Mucosa of rectum (tissue), 2 donors: ENCODE measurements around the gene MFAP3L.

Experiments
- H3K27ac ChIP-seq, 2 donors: one replicate each; pipeline ENCODE4 v1.7.0; 2013; ENCODE audit warnings: inconsistent platforms in 2 of 2, low read depth in 2 of 2, low read length in 2 of 2
- H3K27me3 ChIP-seq, 2 donors: one replicate each; pipeline ENCODE4 v1.7.0; 2013; ENCODE audit warnings: low read length in 2 of 2; ENCODE audit not compliant: control insufficient read depth in 2 of 2, insufficient read depth in 2 of 2
- H3K36me3 ChIP-seq, 2 donors: one replicate each; pipeline ENCODE4 v1.7.0; 2013; ENCODE audit warnings: low read length in 2 of 2; ENCODE audit not compliant: control insufficient read depth in 2 of 2, insufficient read depth in 2 of 2
- H3K4me1 ChIP-seq, 2 donors: one replicate each; pipeline ENCODE4 v1.7.0; 2013; ENCODE audit warnings: low read length in 2 of 2, mild to moderate bottlenecking in 1 of 2; ENCODE audit not compliant: control insufficient read depth in 2 of 2, insufficient read depth in 2 of 2
- H3K4me3 ChIP-seq, 2 donors: one replicate each; pipeline ENCODE4 v1.7.0; 2013; ENCODE audit warnings: low read length in 2 of 2
- H3K9ac ChIP-seq, 2 donors: one replicate each; pipeline ENCODE4 v1.7.0; 2013; ENCODE audit warnings: low read length in 2 of 2, low read depth in 1 of 2, mild to moderate bottlenecking in 1 of 2
- H3K9me3 ChIP-seq, 2 donors: one replicate each; pipeline ENCODE4 v1.7.0; 2013; ENCODE audit warnings: low read length in 2 of 2; ENCODE audit not compliant: control insufficient read depth in 2 of 2
- donor health status: healthy.
- donor health status: Normal muscosa, but diverticular disease.

Gene MFAP3L

DNA sequence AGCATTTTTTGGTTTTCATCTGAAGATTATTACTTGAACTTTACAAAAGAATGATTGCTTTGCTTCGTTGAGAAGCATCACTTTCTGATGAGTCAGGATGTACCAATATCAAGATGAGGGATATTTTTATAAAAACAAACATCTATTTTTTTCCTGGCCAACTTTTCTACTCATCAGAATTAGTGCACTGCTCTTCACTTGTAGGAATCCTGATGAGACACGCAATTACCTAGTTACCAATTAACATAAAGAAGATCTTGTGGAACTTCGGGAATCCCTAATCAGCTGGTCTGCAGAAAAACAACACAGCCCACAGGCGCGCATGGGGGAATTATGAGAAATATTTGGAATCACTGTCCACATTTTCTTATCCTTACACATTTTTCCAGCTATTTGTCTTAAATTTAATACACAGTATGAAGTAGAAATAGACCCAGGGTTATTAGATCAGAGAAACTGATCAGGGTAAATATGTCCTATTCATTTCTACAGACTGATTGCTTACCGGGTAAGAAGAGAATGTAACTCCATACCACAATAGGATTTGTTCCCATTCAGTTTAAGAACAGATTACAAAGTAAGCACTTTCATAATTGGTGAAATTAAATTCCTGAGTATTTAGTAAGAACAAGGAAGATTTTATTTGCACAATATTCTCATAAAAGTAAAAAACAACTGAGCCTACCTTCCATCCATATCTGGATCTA is 50.9 kb downstream of the MFAP3L start:
- no peak overlapping the region for H3K9ac ChIP-seq

DNA sequence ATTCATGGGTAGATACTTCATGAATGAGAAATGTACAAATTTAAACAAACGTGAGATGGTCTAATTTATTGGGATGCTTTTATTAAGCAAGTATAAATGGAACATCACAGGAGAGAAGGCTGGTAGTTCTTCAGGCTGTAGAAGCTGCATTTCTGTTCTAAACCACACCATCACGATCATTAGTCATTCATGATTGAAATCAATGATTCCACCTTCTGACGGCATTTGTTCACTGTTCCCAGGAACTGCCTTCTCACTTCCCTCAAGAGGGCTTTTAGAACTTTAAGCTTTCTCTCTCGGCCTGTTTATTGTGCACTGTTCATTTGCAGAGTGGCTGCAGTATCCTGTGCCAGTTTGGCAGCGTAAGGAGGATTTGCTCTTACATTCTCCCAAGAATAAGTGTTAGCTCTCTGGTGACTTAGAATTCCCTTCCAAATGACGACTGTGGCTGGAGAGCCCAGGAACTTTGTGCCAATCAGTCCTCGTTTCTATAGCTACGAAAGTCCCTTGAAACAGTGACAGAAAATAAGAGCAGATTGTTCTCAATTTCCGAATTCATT is 54.7 kb downstream of the MFAP3L start:
- Histone ChIP-seq H3K27ac (no peak overlapping the region), H3K9ac (no peak overlapping the region), H3K36me3 (no peaks in the 10 kb centered on the region), H3K4me1 (no peaks in the 10 kb centered on the region), H3K9me3 (no peaks in the 10 kb centered on the region), H3K4me3 (no peak overlapping the region), H3K27me3 (no peaks in the 10 kb centered on the region)

More for the DNA sequence above, 50.9 kb downstream of the MFAP3L start:
- no peaks in the 10 kb centered on the region for H3K9me3 ChIP-seq
- no peak overlapping the region for H3K4me3 ChIP-seq
- H3K27me3 ChIP-seq = no peaks in the 10 kb centered on the region
- H3K4me1 ChIP-seq = no peaks in the 10 kb centered on the region
- H3K36me3 ChIP-seq = no peaks in the 10 kb centered on the region
- no peak overlapping the region for H3K27ac ChIP-seq

DNA sequence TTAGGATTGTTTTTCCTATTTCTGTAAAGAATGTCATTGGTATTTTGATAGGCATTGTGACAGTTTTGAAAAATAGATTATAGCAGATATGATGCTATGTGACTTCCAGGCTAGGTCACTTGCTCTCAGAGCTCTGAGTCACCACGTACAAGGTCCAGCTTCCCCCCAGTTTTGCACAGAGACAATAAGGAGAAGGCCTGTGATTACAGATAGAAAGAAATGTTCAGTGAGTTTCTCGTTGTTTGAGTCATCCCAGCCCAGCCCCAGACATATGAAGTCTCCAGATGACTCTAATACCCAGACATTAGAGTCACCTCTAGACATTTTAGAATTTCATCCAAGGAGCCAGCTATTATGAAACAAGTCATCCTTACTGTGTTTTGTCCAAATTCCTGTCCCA is 57.2 kb downstream of the MFAP3L start:
- no peaks in the 10 kb centered on the region for H3K27me3 ChIP-seq
- H3K9me3 ChIP-seq = no peaks in the 10 kb centered on the region
- no peaks in the 10 kb centered on the region for H3K4me1 ChIP-seq
- H3K27ac ChIP-seq = no peak overlapping the region
- H3K4me3 ChIP-seq = no peak overlapping the region
- H3K9ac ChIP-seq = no peak overlapping the region
- no peaks in the 10 kb centered on the region for H3K36me3 ChIP-seq

DNA sequence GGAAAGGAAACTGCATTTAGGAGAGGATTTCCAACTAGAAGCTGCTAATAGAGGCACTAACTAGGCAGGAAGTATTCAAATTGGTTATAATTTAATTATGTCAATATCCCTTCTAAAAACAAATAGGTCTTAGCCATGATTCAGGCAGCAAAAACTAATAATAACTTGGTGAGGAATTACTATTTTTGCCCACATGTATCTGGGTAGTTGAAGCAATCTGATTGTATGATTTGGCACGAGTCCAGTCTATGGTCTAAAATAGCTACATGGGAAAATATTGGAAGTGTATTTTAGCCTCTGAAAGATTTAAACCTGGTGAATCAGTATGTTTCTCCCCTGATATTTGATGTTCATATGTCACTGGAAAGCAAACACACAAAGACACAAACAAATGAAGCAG is 62.2 kb downstream of the MFAP3L start:
- H3K4me1 ChIP-seq = no peaks in the 10 kb centered on the region

DNA sequence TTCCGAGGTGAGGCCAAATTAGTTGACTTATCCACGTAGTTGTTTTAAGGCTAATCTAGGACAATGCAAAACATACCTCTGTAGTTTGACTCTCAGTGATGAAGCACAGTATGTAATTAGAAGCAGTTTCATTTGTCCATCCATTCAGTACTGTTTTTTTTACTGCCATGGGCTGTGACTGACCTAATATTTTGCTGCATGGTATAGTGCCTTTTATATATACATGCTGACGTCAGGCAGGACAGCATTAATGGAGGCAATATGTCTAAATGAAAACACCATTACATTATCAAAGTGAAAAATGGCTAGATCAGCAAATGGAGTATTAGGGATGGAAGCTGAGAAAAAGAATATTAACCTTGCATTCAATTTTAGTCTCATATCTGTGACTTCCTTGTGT is 66.9 kb downstream of the MFAP3L start:
- Histone ChIP-seq H3K27me3 (peaks cover 0 to 4% of the 10 kb centered on the region in 2 donors), H3K4me3 (no peak overlapping the region), H3K9ac (no peak overlapping the region), H3K27ac (no peak overlapping the region), H3K9me3 (no peaks in the 10 kb centered on the region), H3K36me3 (no peaks in the 10 kb centered on the region), H3K4me1 (no peaks in the 10 kb centered on the region)

More for the DNA sequence above, 62.2 kb downstream of the MFAP3L start:
- no peak overlapping the region for H3K9ac ChIP-seq
- no peaks in the 10 kb centered on the region for H3K9me3 ChIP-seq
- no peak overlapping the region for H3K27ac ChIP-seq
- no peaks in the 10 kb centered on the region for H3K27me3 ChIP-seq
- no peaks in the 10 kb centered on the region for H3K36me3 ChIP-seq
- H3K4me3 ChIP-seq = no peak overlapping the region

DNA sequence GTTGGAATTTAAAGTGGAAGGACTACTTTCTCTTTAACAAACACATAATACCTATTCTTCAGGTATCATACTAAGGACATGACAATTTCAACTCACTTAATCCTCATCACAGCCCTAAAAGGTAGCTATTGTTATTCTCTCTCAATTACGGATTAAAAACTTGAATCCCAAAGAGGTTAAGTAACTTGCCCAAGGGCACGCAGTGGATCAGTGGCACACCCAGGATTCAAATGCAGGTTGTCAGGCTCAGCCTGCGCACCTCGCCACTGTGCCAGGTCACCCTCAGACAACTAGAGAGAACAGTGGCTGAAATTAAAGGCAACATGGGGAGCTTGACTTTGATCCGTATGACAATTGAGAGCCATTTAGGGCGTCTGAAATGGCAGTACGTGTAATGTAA is 67.6 kb downstream of the MFAP3L start:
- no peak overlapping the region for H3K4me3 ChIP-seq
- no peaks in the 10 kb centered on the region for H3K9me3 ChIP-seq
- H3K27me3 ChIP-seq = peaks cover 0 to 4% of the 10 kb centered on the region in 2 donors
- H3K9ac ChIP-seq = no peak overlapping the region
- H3K4me1 ChIP-seq = no peaks in the 10 kb centered on the region
- H3K27ac ChIP-seq = no peak overlapping the region
- no peaks in the 10 kb centered on the region for H3K36me3 ChIP-seq

DNA sequence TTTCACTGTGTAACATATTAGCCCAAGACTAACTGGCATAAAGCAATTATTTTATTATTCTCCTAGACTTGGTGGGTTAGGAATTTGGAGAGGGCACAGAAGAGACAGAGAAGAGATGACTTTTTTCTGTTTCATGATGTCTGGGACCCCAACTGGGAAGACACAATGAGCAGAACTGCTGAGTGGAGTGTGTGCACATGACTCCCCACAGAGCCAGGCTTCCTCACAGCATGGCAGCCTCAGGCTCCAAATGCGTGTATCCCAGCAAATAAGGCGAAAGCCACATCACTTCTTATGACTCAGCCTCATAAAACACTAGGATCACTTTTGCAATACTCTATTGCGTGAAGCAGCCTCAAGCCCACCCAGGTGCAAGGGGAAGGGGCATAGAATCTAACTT is 68.4 kb downstream of the MFAP3L start:
- Histone ChIP-seq H3K4me3 (no peak overlapping the region), H3K9ac (no peak overlapping the region), H3K36me3 (no peaks in the 10 kb centered on the region), H3K27ac (no peak overlapping the region), H3K27me3 (peaks cover 0 to 4% of the 10 kb centered on the region in 2 donors), H3K9me3 (no peaks in the 10 kb centered on the region), H3K4me1 (no peaks in the 10 kb centered on the region)

DNA sequence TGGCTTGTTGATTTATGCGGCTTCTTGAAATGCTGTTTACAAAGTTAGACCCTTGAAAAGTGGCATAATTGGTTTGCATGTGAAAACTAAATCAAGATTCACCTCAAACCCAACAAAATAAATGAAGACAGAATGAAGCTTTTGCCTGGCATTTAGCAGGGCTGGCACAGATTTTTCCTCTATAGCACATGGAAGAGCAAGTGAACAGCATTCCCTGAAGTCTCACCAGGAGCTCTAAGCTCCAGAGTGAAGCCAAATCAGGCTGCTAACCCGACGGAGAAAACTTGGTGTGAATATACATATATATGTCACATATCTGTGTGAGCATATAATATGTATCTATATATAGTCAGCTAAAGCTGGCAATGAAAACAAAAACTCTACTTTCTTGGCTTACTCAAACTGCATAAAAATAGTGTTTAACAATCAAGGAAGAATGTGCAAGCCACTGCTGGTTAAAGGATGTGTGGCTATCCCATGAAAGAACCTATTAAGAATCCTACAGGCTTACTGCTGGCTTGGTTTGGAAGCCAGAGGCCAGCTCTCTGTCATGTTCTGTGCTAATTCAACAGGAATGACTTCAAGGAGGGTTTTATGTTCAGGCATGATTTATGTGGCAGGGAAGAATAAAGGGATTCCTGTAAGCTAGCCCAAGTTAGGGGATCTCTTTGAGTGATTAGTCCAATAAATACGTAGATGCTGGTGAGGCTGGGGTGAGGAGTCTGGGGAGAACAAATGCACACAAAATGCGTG is 69.9 kb downstream of the MFAP3L start:
- H3K36me3 ChIP-seq = no peaks in the 10 kb centered on the region
- no peak overlapping the region for H3K27ac ChIP-seq
- peaks cover 0 to 4% of the 10 kb centered on the region in 2 donors for H3K27me3 ChIP-seq
- H3K9me3 ChIP-seq = no peaks in the 10 kb centered on the region
- no peaks in the 10 kb centered on the region for H3K4me1 ChIP-seq
- no peak overlapping the region for H3K9ac ChIP-seq
- no peak overlapping the region for H3K4me3 ChIP-seq

DNA sequence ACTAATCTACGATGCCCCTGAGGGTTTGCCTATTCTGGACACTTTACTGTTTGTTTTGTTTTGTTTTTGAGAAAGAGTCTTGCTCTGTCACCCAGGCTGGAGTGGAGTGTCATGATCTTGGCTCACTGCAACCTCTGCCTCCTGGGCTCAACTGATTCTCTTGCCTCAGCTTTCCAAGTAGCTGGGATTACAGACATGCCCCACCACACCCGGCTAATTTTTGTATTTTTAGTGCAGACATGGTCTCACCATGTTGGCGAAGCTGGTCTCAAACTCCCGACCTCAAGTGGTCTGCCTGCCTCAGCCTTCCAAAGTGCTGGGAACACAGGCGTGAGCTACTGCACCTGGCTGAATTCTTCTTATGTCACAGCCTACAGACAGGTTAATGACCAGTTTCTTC is 70.7 kb downstream of the MFAP3L start:
- Histone ChIP-seq H3K27me3 (peaks cover 0 to 4% of the 10 kb centered on the region in 2 donors), H3K27ac (no peak overlapping the region), H3K4me1 (no peaks in the 10 kb centered on the region), H3K9ac (no peak overlapping the region), H3K4me3 (no peak overlapping the region), H3K9me3 (no peaks in the 10 kb centered on the region), H3K36me3 (no peaks in the 10 kb centered on the region)

DNA sequence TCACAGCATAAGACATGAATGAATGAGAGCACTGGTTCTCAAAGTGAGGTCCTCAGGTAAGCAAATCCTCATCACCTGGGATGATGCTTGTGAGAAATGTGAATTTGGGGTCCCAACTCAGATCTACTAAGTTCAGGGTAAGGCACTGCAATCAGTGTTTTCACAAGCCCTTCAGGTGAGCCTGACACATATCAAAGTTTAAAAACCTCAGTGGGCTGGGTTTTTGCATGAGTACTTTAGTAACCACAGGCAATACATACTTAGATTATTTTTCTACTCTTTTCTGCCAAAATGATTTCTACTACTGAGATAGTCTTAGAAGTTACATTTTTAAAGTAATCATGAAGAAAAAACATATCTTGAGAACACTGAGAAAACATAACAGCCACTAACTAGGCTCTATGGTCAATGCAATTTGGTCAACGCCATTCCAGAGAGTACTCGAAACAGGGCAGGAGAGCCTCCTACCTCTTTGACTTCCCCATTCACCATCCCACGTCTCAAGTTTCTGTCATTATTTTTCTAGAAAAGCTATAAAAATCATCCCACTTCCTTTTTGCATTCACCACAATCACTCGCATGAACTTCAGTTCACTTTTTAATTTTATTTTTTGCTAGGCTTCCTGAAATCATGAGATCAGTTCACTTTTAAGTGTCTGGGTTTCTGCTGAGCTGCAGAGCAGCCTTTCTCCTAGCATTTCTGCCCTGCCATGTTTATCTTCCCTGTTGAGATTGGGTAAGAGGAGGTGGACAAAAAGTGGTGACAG is 73.8 kb downstream of the MFAP3L start:
- Histone ChIP-seq H3K27me3 (peaks cover 0 to 4% of the 10 kb centered on the region in 2 donors), H3K4me3 (no peak overlapping the region), H3K27ac (no peak overlapping the region), H3K9me3 (no peaks in the 10 kb centered on the region), H3K36me3 (no peaks in the 10 kb centered on the region), H3K9ac (no peak overlapping the region), H3K4me1 (no peaks in the 10 kb centered on the region)
